IMR-90 (cell line): ENCODE measurements around the gene DUT. TPM values are rescaled to one million over a fixed set of nuclear protein-coding genes. Genes with fewer than 3 reads are reported as not detected.

Experiments used
- ATAC-seq: fragments of 200-7000 bp; cut with Tn5 transposase; 2 replicates; pipeline ENCODE4 v1.9.1; 2020; ENCODE audit warnings: low read depth, mild to moderate bottlenecking, moderate library complexity
- BruUV-seq: library from RNA; stranded (reverse); fragments of 400-500 nt; replicated peaks from 2 replicates; lab custom pipeline; 2021; lab: Mats Ljungman, UMichigan
- CTCF ChIA-PET: fragments of 300-600 bp; formaldehyde crosslinking; extraction: SDS; loops from one replicate; lab custom pipeline; 2021; ENCODE audit warnings: antibody characterized with exemption; lab: Yijun Ruan, JAX
- POLR2A ChIA-PET: fragments of 300-600 bp; sonication (Branson Sonifier 250); formaldehyde crosslinking; loops from one replicate; lab custom pipeline; 2022; ENCODE audit warnings: antibody characterized with exemption; ENCODE audit not compliant: unreplicated experiment; lab: Charles Lee
- DNase-seq: peaks from one replicate; pipeline ENCODE4 v3.0.0; 2013
- H2AFZ ChIP-seq: replicated peaks from 2 replicates; pipeline ENCODE3; 2013; ENCODE audit warnings: low read length, mild to moderate bottlenecking; ENCODE audit not compliant: poor library complexity
- H2AK5ac ChIP-seq: 2 replicates; pipeline ENCODE4 v1.6.1; 2013; ENCODE audit warnings: low read depth, low read length, inconsistent platforms
- H2AK9ac ChIP-seq: replicated peaks from 2 replicates; pipeline ENCODE3; 2013; ENCODE audit warnings: mild to moderate bottlenecking, low read depth, low read length, moderate library complexity; ENCODE audit not compliant: poor library complexity
- H2BK120ac ChIP-seq: 2 replicates; pipeline ENCODE4 v1.6.1; 2013; ENCODE audit warnings: low read depth, low read length, inconsistent platforms
- H2BK15ac ChIP-seq: 3 replicates; pipeline ENCODE4 v1.6.1; 2013; ENCODE audit warnings: low read depth, low read length, inconsistent platforms
- H2BK20ac ChIP-seq: 2 replicates; pipeline ENCODE4 v1.6.1; 2013; ENCODE audit warnings: low read depth, mild to moderate bottlenecking, inconsistent platforms, low read length, moderate library complexity
- H2BK5ac ChIP-seq: 2 replicates; pipeline ENCODE4 v1.6.1; 2013; ENCODE audit warnings: mild to moderate bottlenecking, low read depth, low read length, inconsistent platforms; ENCODE audit not compliant: poor library complexity, severe bottlenecking
- H3K14ac ChIP-seq: replicated peaks from 2 replicates; pipeline ENCODE4 v1.6.1; 2013; ENCODE audit warnings: low read depth, low read length, inconsistent platforms
- H3K18ac ChIP-seq: 2 replicates; pipeline ENCODE4 v1.6.1; 2013; ENCODE audit warnings: low read depth, low read length, control low read depth
- H3K23ac ChIP-seq: 2 replicates; pipeline ENCODE4 v1.6.1; 2013; ENCODE audit warnings: low read depth, low read length, inconsistent platforms
- H3K27ac ChIP-seq: 2 replicates; pipeline ENCODE4 v1.5.1; 2013; ENCODE audit warnings: mild to moderate bottlenecking, control low read depth, low read length; ENCODE audit not compliant: insufficient read depth
- H3K27me3 ChIP-seq: 2 replicates; pipeline ENCODE4 v1.6.1; 2013; ENCODE audit warnings: low read length; ENCODE audit not compliant: control insufficient read depth, insufficient read depth
- H3K36me3 ChIP-seq: 2 replicates; pipeline ENCODE4 v1.6.1; 2013; ENCODE audit warnings: low read length, mixed read lengths; ENCODE audit not compliant: control insufficient read depth, insufficient read depth
- H3K4ac ChIP-seq: 2 replicates; pipeline ENCODE4 v1.6.1; 2013; ENCODE audit warnings: low read depth, low read length, inconsistent platforms
- H3K4me1 ChIP-seq: 2 replicates; pipeline ENCODE4 v1.6.1; 2013; ENCODE audit warnings: low read length, mixed read lengths; ENCODE audit not compliant: control insufficient read depth, insufficient read depth
- H3K4me2 ChIP-seq: 2 replicates; pipeline ENCODE4 v1.6.1; 2013; ENCODE audit warnings: low read depth, mild to moderate bottlenecking, control low read depth, low read length, moderate library complexity
- H3K4me3 ChIP-seq: 2 replicates; pipeline ENCODE4 v1.5.1; 2013; ENCODE audit warnings: low read depth, mild to moderate bottlenecking, control low read depth, low read length, moderate library complexity; ENCODE audit not compliant: insufficient read depth
- H3K56ac ChIP-seq: 2 replicates; pipeline ENCODE4 v1.6.1; 2013; ENCODE audit warnings: low read length, inconsistent platforms; ENCODE audit not compliant: insufficient read depth; ENCODE audit errors: extremely low read depth
- H3K79me1 ChIP-seq, 2 experiments: 2 replicates each; pipeline ENCODE4 v1.6.1; 2013; ENCODE audit warnings: low read length in 2 of 2, inconsistent platforms in 1 of 2, low read depth in 1 of 2
- H3K9ac ChIP-seq: 2 replicates; pipeline ENCODE4 v1.6.1; 2013; ENCODE audit warnings: low read depth, low read length, control low read depth
- H3K9me1 ChIP-seq: 2 replicates; pipeline ENCODE4 v1.6.1; 2013; ENCODE audit warnings: low read length, inconsistent platforms; ENCODE audit not compliant: insufficient read depth
- H3K9me3 ChIP-seq: 2 replicates; pipeline ENCODE4 v1.6.1; 2013; ENCODE audit warnings: low read length; ENCODE audit not compliant: control insufficient read depth, insufficient read depth
- H4K20me1 ChIP-seq: 2 replicates; pipeline ENCODE4 v1.6.1; 2013; ENCODE audit warnings: low read length, inconsistent platforms; ENCODE audit not compliant: insufficient read depth
- H4K5ac ChIP-seq: 2 replicates; pipeline ENCODE4 v1.6.1; 2013; ENCODE audit warnings: mild to moderate bottlenecking, low read depth, low read length, control low read depth
- H4K8ac ChIP-seq, 2 experiments: 2 replicates each; pipeline ENCODE4 v1.6.1; 2013; ENCODE audit warnings: low read depth in 2 of 2, low read length in 2 of 2, control low read depth in 1 of 2, inconsistent platforms in 1 of 2
- H4K91ac ChIP-seq: 2 replicates; pipeline ENCODE4 v1.6.1; 2013; ENCODE audit warnings: low read depth, low read length, inconsistent platforms; ENCODE audit not compliant: insufficient read depth
- BHLHE40 ChIP-seq: fragments of 150-350 bp; IDR thresholded peaks from 2 replicates; pipeline ENCODE4 v1.6.1; 2016; ENCODE audit warnings: mild to moderate bottlenecking, low read depth, low read length
- FOS ChIP-seq: fragments of 150-350 bp; IDR thresholded peaks from 2 replicates; pipeline ENCODE4 v1.6.1; 2016; ENCODE audit warnings: low read depth, low read length
- MXI1 ChIP-seq: IDR thresholded peaks from 2 replicates; pipeline ENCODE4 v1.6.1; 2012; ENCODE audit warnings: low read depth, mild to moderate bottlenecking, low read length, moderate library complexity, borderline replicate concordance
- POLR2A ChIP-seq: IDR thresholded peaks from 2 replicates; pipeline ENCODE4 v1.6.1; 2012; ENCODE audit warnings: mild to moderate bottlenecking, low read depth, low read length
- RAD21 ChIP-seq: IDR thresholded peaks from 2 replicates; pipeline ENCODE4 v1.6.1; 2012; ENCODE audit warnings: low read length, improper control_type of control experiment
- SMC3 ChIP-seq: fragments of 150-350 bp; IDR thresholded peaks from 2 replicates; pipeline ENCODE4 v1.6.1; 2016; ENCODE audit warnings: low read depth, mild to moderate bottlenecking, antibody characterized with exemption, low read length, moderate library complexity
- WGBS, 2 experiments: methylation state at CpG; one replicate each; pipeline versions ENCODE4 v1.1.5 to v1.1.7; 2013; ENCODE audit warnings: missing lambda C conversion rate in 2 of 2; ENCODE audit not compliant: insufficient read length in 1 of 2; ENCODE audit errors: extremely low coverage in 2 of 2; 5-methylcytosine and 5-hydroxymethylcytosine counted together
- dilution Hi-C: fragments of 300-500 bp; cut with HindIII; formaldehyde crosslinking; loops from one replicate; pipeline ENCODE4 v1.14.3; 2018; ENCODE audit warnings: low sequenced_read_pairs; ENCODE audit not compliant: unreplicated experiment
- in situ Hi-C: fragments of 300-500 bp; cut with MboI; formaldehyde crosslinking; loops from 3 replicates; pipeline ENCODE4 v1.14.3; 2019; ENCODE audit warnings: low sequenced_read_pairs, inconsistent platforms, mixed read lengths
- intact Hi-C: fragments of 100-400 bp; cut with micrococcal nuclease; formaldehyde crosslinking; loops from 2 replicates; pipeline ENCODE4 v1.10.0; 2022
- polyA plus RNA-seq, 3 experiments: library from polyadenylated mRNA; depleted of rRNA; stranded (reverse); fragments of >200 nt; gene quantifications; 2 replicates each; pipeline ENCODE4 v1.2.3, GENCODE V29; 2012; ENCODE audit warnings: low replicate concordance in 1 of 3
- total RNA-seq: library from RNA; depleted of rRNA; stranded (reverse); fragments of >200 nt; gene quantifications from 2 replicates; pipeline ENCODE4 v1.2.3, GENCODE V29; 2012
- TF ChIP-seq, protein P1 (sequence below): conservative IDR thresholded peaks from 2 replicates; pipeline ENCODE4 v1.5.1; 2012; ENCODE audit warnings: mild to moderate bottlenecking, low read depth, low read length, improper control_type of control experiment

The DUT gene
- total and polyA plus RNA-seq, 2 of the 4 experiments (the other 2 are of a cell fraction), result 18.8 to 36.4 TPM

DNA sequence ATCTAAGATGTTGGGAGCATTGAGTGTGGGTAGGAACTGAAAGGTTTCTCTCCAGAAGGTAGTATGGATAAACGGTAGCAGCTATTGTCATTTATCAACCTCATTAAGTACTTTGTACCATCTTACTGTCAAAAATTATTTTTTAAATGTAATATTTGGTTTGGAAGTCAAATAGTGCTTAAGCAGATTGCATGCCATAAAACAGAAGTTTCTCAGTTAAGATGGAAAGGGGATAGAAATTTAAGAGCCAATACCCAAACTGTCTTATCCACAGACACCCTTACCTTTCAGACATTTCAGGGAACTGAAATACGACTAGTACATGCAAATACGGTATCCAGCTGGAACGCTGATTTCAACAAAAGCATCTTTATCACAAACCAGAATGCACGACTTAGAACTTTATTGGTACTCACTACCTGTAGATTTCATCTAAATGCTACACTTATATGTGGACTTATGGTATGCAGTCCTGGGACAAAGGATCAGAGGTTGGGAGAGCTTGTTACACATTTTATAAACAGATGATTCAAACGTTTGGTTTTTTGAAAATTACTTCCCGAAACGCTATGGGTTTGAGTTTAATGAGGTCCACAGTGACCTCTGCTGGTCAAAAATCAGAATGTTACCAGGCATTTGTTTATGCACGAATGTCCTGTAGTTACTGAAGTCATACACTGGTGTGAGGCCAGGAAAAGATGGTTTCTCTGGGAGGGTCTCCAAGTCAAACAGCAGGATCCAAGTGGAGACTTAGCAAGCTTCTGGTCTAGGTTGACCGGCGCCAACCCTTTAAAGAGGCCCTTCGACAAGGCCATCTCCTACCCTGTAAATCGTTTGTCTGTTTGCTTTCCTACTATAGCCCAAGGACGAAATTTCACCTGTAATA lies 45.7 kb upstream of the DUT start:
- Histone ChIP-seq H3K4ac (peak overlapping the region; percentile 48; the same call in 1 of the 2 replicates), H3K4me1 (no peaks in the 10 kb centered on the region; the same call in none of the 2 replicates), H3K79me1 (no peaks in the 10 kb centered on the region), H3K14ac (no peak overlapping the region), H3K36me3 (no peaks in the 10 kb centered on the region), H4K8ac (no peak overlapping the region), H4K91ac (no peak overlapping the region), H3K9me1 (no peaks in the 10 kb centered on the region), H2BK15ac (no peak overlapping the region), H2AK9ac (no peak overlapping the region), H3K56ac (no peak overlapping the region), H4K20me1 (no peaks in the 10 kb centered on the region), H3K9me3 (no peaks in the 10 kb centered on the region), H3K27ac (no peak overlapping the region), H2AFZ (peak overlapping the region; percentile 64), H3K27me3 (no peaks in the 10 kb centered on the region; the same call in 1 of the 2 replicates), H3K23ac (no peak overlapping the region), H2BK20ac (0 out of 2 replicates have a peak overlapping the region, but pooled peaks have one; percentile 12), H3K9ac (no peak overlapping the region), H2AK5ac (no peak overlapping the region), H3K18ac (no peak overlapping the region), H3K4me3 (no peak overlapping the region), H4K5ac (peak overlapping the region; percentile 52; the same call in 1 of the 2 replicates), H2BK5ac (no peak overlapping the region), H3K4me2 (peak overlapping the region; percentile 59), H2BK120ac (peak overlapping the region; percentile 31; the same call in 1 of the 2 replicates)
- WGBS, 2 experiments, result 10% methylated on average over 2 of the region's 14 CpGs; no CpG with 5 or more reads in 1 of the 2 experiments
- dilution Hi-C loops (no loop called here), intact Hi-C loops (loop anchor here (1.0 to 5.0 kb wide), 2 partner anchors 298 to 1089 kb away; no protein-coding TSS in a partner anchor), in situ Hi-C loops (loop anchor here (10.0 kb wide), 1 partner anchor 1091 kb away; no protein-coding TSS in a partner anchor)
- BruUV-seq, result no TSS peak
- peak; percentile 45; the same call in 1 of the 2 replicates for TF ChIP-seq FOS
- no peak for TF ChIP-seq POLR2A
- peak; percentile 72 for TF ChIP-seq RAD21
- TF ChIP-seq, protein P1, sequence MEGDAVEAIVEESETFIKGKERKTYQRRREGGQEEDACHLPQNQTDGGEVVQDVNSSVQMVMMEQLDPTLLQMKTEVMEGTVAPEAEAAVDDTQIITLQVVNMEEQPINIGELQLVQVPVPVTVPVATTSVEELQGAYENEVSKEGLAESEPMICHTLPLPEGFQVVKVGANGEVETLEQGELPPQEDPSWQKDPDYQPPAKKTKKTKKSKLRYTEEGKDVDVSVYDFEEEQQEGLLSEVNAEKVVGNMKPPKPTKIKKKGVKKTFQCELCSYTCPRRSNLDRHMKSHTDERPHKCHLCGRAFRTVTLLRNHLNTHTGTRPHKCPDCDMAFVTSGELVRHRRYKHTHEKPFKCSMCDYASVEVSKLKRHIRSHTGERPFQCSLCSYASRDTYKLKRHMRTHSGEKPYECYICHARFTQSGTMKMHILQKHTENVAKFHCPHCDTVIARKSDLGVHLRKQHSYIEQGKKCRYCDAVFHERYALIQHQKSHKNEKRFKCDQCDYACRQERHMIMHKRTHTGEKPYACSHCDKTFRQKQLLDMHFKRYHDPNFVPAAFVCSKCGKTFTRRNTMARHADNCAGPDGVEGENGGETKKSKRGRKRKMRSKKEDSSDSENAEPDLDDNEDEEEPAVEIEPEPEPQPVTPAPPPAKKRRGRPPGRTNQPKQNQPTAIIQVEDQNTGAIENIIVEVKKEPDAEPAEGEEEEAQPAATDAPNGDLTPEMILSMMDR, result peak; percentile 78
- peak; percentile 63 for TF ChIP-seq SMC3
- TF ChIP-seq BHLHE40, result no peak
- TF ChIP-seq MXI1, result no peak
- peak; percentile 91 for ATAC-seq
- peak; percentile 92 for DNase-seq
- CTCF ChIA-PET, result interaction anchor here (0.6 to 2.2 kb wide), 7 partner anchors 16 to 1089 kb away, joined by 3 to 9 read pairs (median 3); no protein-coding TSS in a partner anchor
- POLR2A ChIA-PET, result no interaction called here
